ENCODE results near the gene SLC26A8.

DNA sequence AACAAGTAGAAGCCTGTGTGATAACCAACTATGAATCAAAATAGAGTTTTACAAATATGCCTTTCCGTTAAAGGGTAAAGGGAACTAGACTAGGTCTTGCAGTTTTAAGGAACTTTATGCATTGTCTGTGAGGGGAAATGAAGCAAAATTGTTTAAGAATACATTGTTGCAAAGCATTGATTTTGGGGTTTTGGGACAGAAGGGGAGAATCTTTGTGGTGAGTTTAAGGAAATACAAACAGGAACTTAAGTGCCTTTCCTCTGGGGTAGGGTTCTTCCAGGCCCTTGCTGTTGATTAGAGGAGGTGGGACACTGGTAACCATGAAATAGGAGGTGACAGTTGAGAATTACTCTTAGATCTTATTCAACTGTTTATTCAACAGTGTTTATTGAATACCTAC, 7.8 kb upstream of the SLC26A8 start:
- TF ChIP-seq, protein P1, sequence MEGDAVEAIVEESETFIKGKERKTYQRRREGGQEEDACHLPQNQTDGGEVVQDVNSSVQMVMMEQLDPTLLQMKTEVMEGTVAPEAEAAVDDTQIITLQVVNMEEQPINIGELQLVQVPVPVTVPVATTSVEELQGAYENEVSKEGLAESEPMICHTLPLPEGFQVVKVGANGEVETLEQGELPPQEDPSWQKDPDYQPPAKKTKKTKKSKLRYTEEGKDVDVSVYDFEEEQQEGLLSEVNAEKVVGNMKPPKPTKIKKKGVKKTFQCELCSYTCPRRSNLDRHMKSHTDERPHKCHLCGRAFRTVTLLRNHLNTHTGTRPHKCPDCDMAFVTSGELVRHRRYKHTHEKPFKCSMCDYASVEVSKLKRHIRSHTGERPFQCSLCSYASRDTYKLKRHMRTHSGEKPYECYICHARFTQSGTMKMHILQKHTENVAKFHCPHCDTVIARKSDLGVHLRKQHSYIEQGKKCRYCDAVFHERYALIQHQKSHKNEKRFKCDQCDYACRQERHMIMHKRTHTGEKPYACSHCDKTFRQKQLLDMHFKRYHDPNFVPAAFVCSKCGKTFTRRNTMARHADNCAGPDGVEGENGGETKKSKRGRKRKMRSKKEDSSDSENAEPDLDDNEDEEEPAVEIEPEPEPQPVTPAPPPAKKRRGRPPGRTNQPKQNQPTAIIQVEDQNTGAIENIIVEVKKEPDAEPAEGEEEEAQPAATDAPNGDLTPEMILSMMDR (IDR thresholded peaks at IDR 0.05) = no peak
- TF ChIP-seq POLR2A (IDR thresholded peaks at IDR 0.05) = no peak

Data from tibial nerve (tissue), 3 donors.